Chondrocyte (in vitro differentiated cells): ENCODE results near the gene TET2. TPM values are rescaled to one million over a fixed set of nuclear protein-coding genes. Genes with fewer than 3 reads are reported as not detected.

Source experiments
- DNase-seq: peaks from one replicate; pipeline ENCODE4 v3.0.0; 2021; ENCODE audit warnings: mixed read lengths, low spot score
- H3K27ac Mint-ChIP-seq: one replicate; pipeline ENCODE4 v1.8.0; 2021; ENCODE audit warnings: mild to moderate bottlenecking, moderate library complexity, mixed read lengths; ENCODE audit not compliant: unreplicated experiment
- H3K27me3 Mint-ChIP-seq: 2 replicates; pipeline ENCODE4 v1.8.0; 2021; ENCODE audit warnings: low read depth, mixed read lengths
- H3K36me3 Mint-ChIP-seq: 2 replicates; pipeline ENCODE4 v1.8.0; 2021; ENCODE audit warnings: low read depth, mixed read lengths
- H3K4me1 Mint-ChIP-seq: 2 replicates; pipeline ENCODE4 v1.8.0; 2021; ENCODE audit warnings: low read depth, mild to moderate bottlenecking, mixed read lengths
- H3K4me3 Mint-ChIP-seq: one replicate; pipeline ENCODE4 v1.8.0; 2021; ENCODE audit warnings: mild to moderate bottlenecking, moderate library complexity, mixed read lengths; ENCODE audit not compliant: unreplicated experiment
- H3K9me3 Mint-ChIP-seq: 2 replicates; pipeline ENCODE4 v1.8.0; 2021; ENCODE audit warnings: low read depth, mixed read lengths
- CTCF ChIP-seq: fragments of 200-600 bp; sonication (generic); IDR thresholded peaks from 2 replicates; pipeline ENCODE4 v1.5.0; 2021; ENCODE audit warnings: antibody characterized with exemption, mild to moderate bottlenecking, moderate library complexity
- total RNA-seq: library from RNA; stranded (reverse); gene quantifications from 3 replicates; pipeline ENCODE4 v1.2.1, GENCODE V29; 2021

TET2 gene
- total RNA-seq, 1 donor from 2014 or later = 19.6 TPM

GRCh38 chr4:105154576-105154975, 7.9 kb downstream of the TET2 start:
- Mint-ChIP-seq H3K9me3 (peaks cover 5% of the 10 kb centered on the region), H3K27me3 (no peaks in the 10 kb centered on the region), H3K4me1 (peaks cover 44% of the 10 kb centered on the region), H3K36me3 (peaks cover 1% of the 10 kb centered on the region), H3K4me3 (no peak overlapping the region), H3K27ac (no peak overlapping the region)
- TF ChIP-seq CTCF = no peak
- DNase-seq = no peak

DNA sequence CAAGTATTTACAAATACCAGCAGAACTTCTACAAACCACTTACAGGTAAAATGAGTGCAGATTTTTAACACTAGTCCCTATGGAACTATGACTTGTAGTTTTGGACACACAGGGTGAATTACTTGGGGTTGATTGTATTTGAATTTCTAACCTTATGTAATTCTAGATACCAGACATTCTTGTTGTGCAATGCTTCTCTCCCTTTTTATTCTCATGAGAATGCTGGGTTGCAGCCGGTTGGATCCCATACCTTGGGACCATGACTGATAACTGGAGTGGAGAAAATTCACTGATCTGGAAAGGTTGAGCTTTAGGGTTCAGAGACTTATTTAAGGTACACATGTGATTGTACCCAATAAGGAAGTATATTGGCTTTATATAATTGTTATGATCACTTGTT, 8.8 kb downstream of the TET2 start:
- DNase-seq = no peak
- H3K4me3 Mint-ChIP-seq = no peak overlapping the region
- TF ChIP-seq CTCF = no peak
- peaks cover 5% of the 10 kb centered on the region for H3K9me3 Mint-ChIP-seq
- peaks cover 41% of the 10 kb centered on the region for H3K4me1 Mint-ChIP-seq
- no peak overlapping the region for H3K27ac Mint-ChIP-seq
- peaks cover 4% of the 10 kb centered on the region for H3K36me3 Mint-ChIP-seq
- no peaks in the 10 kb centered on the region for H3K27me3 Mint-ChIP-seq

DNA sequence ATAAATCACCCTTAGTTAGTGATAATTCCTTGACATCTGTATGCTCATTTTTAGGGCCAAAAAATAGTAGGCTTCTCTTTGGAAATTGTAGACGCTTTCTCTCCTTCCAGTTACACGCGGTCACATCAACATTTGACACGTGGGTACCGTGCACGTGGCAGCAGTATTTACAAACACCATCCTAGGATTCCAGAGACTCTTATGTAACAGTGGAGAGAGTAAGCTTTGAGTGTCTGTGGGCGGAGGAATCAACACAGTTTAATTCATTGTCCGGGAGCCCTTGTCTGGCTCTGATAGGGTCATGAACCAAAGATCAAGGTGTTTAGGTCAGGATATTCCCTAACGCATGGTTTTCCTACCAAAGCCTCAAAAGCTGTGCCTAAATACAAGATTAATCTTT, 12.2 kb downstream of the TET2 start:
- peaks cover 3% of the 10 kb centered on the region for H3K36me3 Mint-ChIP-seq
- H3K4me3 Mint-ChIP-seq = no peak overlapping the region
- peaks cover 34% of the 10 kb centered on the region for H3K4me1 Mint-ChIP-seq
- H3K9me3 Mint-ChIP-seq = peaks cover under 1% of the 10 kb centered on the region
- H3K27me3 Mint-ChIP-seq = no peaks in the 10 kb centered on the region
- TF ChIP-seq CTCF = no peak
- no peak for DNase-seq
- no peak overlapping the region for H3K27ac Mint-ChIP-seq

GRCh38 chr4:105162123-105162796, 15.6 kb downstream of the TET2 start:
- Mint-ChIP-seq H3K9me3 (no peaks in the 10 kb centered on the region), H3K27me3 (no peaks in the 10 kb centered on the region), H3K27ac (no peak overlapping the region), H3K36me3 (peaks cover 3% of the 10 kb centered on the region), H3K4me1 (peaks cover 8% of the 10 kb centered on the region), H3K4me3 (no peak overlapping the region)
- no peak for DNase-seq
- no peak for TF ChIP-seq CTCF

- H3K27me3 Mint-ChIP-seq = no peaks in the 10 kb centered on the region
- H3K4me1 Mint-ChIP-seq = peaks cover 12% of the 10 kb centered on the region
- H3K4me3 Mint-ChIP-seq = no peak overlapping the region
- H3K9me3 Mint-ChIP-seq = no peaks in the 10 kb centered on the region
- no peak for TF ChIP-seq CTCF
- H3K36me3 Mint-ChIP-seq = peaks cover 6% of the 10 kb centered on the region
- DNase-seq = no peak
- no peak overlapping the region for H3K27ac Mint-ChIP-seq
Observed at GRCh38 chr4:105164548-105164947, 17.9 kb downstream of the TET2 start.
